ENCODE data around the gene CLSTN1.

CLSTN1 gene

GRCh38 chr1:9784508-9785133 lies 39.1 kb downstream of the CLSTN1 start:
- Histone ChIP-seq H3K9me3 (no peaks in the 10 kb centered on the region), H3K27me3 (no peaks in the 10 kb centered on the region), H3K27ac (no peak overlapping the region), H3K4me1 (ENCODE audit: control insufficient read depth in 1 of 2, insufficient read depth in 1 of 2, low read depth in 1 of 2, low read length in 1 of 2) (peaks cover 0 to 3% of the 10 kb centered on the region in 2 experiments), H3K4me3 (ENCODE audit: low read depth in 1 of 2, low read length in 1 of 2) (no peak overlapping the region), H3K36me3 (no peaks in the 10 kb centered on the region)
- TF ChIP-seq, protein P1, sequence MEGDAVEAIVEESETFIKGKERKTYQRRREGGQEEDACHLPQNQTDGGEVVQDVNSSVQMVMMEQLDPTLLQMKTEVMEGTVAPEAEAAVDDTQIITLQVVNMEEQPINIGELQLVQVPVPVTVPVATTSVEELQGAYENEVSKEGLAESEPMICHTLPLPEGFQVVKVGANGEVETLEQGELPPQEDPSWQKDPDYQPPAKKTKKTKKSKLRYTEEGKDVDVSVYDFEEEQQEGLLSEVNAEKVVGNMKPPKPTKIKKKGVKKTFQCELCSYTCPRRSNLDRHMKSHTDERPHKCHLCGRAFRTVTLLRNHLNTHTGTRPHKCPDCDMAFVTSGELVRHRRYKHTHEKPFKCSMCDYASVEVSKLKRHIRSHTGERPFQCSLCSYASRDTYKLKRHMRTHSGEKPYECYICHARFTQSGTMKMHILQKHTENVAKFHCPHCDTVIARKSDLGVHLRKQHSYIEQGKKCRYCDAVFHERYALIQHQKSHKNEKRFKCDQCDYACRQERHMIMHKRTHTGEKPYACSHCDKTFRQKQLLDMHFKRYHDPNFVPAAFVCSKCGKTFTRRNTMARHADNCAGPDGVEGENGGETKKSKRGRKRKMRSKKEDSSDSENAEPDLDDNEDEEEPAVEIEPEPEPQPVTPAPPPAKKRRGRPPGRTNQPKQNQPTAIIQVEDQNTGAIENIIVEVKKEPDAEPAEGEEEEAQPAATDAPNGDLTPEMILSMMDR (IDR thresholded peaks at IDR 0.05): no peak

DNA sequence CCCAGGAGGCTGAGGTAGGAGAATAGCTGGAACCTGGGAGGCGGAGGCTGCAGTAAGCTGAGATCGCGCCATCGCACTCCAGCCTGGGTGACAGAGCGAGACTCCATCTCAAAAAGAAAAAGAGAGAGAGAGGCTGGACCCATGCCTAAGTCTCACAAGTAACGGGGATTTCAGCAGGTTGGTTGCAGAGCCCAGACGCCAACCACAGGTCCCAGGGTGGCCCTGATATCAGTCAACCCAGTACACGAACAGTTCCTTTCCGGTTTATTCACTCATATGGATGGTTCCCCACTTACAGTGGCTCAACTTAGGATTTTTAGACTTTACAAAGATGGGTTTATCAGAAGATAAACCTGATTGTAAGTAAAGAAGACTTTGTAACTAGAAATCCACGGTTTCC lies 40.9 kb downstream of the CLSTN1 start:
- TF ChIP-seq, protein P1 (IDR thresholded peaks at IDR 0.05): no peak
- H3K36me3 ChIP-seq: no peaks in the 10 kb centered on the region

DNA sequence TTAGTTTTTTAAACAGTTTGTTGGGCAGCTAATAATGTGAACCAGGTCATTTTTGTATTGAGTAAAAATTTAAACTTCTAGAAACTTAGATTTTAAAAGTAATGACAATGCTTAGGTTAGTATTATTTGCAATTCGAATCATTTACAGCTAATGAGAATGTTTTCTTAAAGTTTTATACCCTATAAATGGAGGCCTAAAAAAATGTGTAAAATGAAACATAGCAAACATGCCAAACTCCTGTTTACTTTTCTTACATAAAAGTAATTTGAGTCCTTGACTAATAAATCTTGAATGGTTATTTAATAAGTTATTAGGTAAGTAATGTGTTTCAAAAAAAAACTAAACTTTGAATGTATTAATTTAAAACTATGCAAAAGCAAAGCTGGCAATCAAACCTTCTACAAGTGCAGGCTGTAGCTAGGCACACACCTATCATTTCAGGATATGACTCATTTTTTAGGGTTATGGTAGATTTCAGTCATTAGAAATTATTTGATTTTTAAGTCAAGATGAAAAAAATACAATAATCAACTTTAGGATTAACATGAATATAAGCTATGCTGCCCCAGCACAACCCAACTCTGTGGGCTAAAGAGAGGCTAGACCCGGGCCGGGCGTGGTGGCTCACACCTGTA lies 41.5 kb downstream of the CLSTN1 start:
- H3K4me3 ChIP-seq (ENCODE audit: low read depth in 1 of 2, low read length in 1 of 2): no peak overlapping the region
- TF ChIP-seq, protein P1 (IDR thresholded peaks at IDR 0.05): no peak
- H3K9me3 ChIP-seq: no peaks in the 10 kb centered on the region
- H3K27me3 ChIP-seq: no peaks in the 10 kb centered on the region
- H3K36me3 ChIP-seq: no peaks in the 10 kb centered on the region
- H3K27ac ChIP-seq: no peak overlapping the region
- no peaks in the 10 kb centered on the region for H3K4me1 ChIP-seq (ENCODE audit: control insufficient read depth in 1 of 2, insufficient read depth in 1 of 2, low read depth in 1 of 2, low read length in 1 of 2)

More for the DNA sequence above, 40.9 kb downstream of the CLSTN1 start:
- Histone ChIP-seq H3K4me3 (ENCODE audit: low read depth in 1 of 2, low read length in 1 of 2) (no peak overlapping the region), H3K4me1 (ENCODE audit: control insufficient read depth in 1 of 2, insufficient read depth in 1 of 2, low read depth in 1 of 2, low read length in 1 of 2) (peaks cover 0 to 3% of the 10 kb centered on the region in 2 experiments), H3K27ac (no peak overlapping the region), H3K9me3 (no peaks in the 10 kb centered on the region), H3K27me3 (no peaks in the 10 kb centered on the region)

GRCh38 chr1:9780554-9781110 lies 43.1 kb downstream of the CLSTN1 start:
- Histone ChIP-seq H3K4me1 (ENCODE audit: control insufficient read depth in 1 of 2, insufficient read depth in 1 of 2, low read depth in 1 of 2, low read length in 1 of 2) (no peaks in the 10 kb centered on the region), H3K4me3 (ENCODE audit: low read depth in 1 of 2, low read length in 1 of 2) (no peak overlapping the region), H3K36me3 (no peaks in the 10 kb centered on the region), H3K27ac (no peak overlapping the region), H3K9me3 (no peaks in the 10 kb centered on the region), H3K27me3 (no peaks in the 10 kb centered on the region)
- TF ChIP-seq, protein P1 (IDR thresholded peaks at IDR 0.05): no peak

DNA sequence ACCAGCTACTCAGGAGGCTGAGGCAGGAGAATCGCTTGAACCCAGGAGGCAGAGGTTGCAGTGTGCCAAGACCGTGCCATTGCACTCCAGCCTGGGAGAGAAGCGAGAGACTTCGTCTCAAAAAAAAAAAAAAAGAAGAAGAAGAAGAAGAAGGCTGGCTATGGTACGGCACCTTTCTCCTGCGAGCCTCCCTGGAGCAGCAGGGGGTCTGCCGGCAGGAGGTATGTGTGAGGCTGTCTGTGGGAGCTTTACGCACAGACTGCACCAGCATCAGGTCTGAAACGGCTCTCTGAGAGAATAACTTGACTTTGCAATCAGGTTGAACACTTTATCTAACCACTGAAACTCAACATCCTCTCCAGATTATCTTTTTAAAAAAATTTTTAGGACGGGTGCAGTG lies 44.9 kb downstream of the CLSTN1 start:
- TF ChIP-seq, protein P1 (IDR thresholded peaks at IDR 0.05): no peak
- H3K9me3 ChIP-seq: no peaks in the 10 kb centered on the region
- H3K27ac ChIP-seq: no peak overlapping the region
- no peaks in the 10 kb centered on the region for H3K36me3 ChIP-seq
- no peaks in the 10 kb centered on the region for H3K4me1 ChIP-seq (ENCODE audit: control insufficient read depth in 1 of 2, insufficient read depth in 1 of 2, low read depth in 1 of 2, low read length in 1 of 2)
- H3K4me3 ChIP-seq (ENCODE audit: low read depth in 1 of 2, low read length in 1 of 2): no peak overlapping the region
- H3K27me3 ChIP-seq: no peaks in the 10 kb centered on the region
